Endothelial cell of umbilical vein (primary cell): ENCODE measurements around the gene LENG9. TPM values are rescaled to one million over a fixed set of nuclear protein-coding genes. Genes with fewer than 3 reads are reported as not detected.

Experiments used
- BruUV-seq: library from RNA; stranded (reverse); fragments of 400-500 nt; replicated peaks from 2 replicates; lab custom pipeline; 2021; lab: Mats Ljungman, UMichigan
- CTCF ChIA-PET: fragments of 300-600, 350-600 bp; sonication (Branson Sonifier 250); formaldehyde crosslinking; loops from one replicate; lab custom pipeline; 2021; ENCODE audit warnings: antibody characterized with exemption, inconsistent platforms; lab: Charles Lee
- POLR2A ChIA-PET: fragments of 300-600, 350-600 bp; sonication (Branson Sonifier 250); formaldehyde crosslinking; loops from one replicate; lab custom pipeline; 2021; ENCODE audit warnings: antibody characterized with exemption, inconsistent platforms; lab: Charles Lee
- DNase-seq: peaks from one replicate; pipeline ENCODE4 v3.0.0-alpha.2; 2011; ENCODE audit warnings: low read depth, low spot score
- FAIRE-seq: peaks from 2 replicates; lab custom pipeline; 2011; peaks lifted over from hg19 to GRCh38; lab: Jason Lieb, UNC
- H2AFZ ChIP-seq: 2 replicates; pipeline ENCODE4 v1.6.0; 2012; ENCODE audit warnings: low read depth, low read length, control low read depth, inconsistent platforms
- H3K27ac ChIP-seq: 2 replicates; pipeline ENCODE4 v1.5.1; 2011; ENCODE audit warnings: low read depth, mild to moderate bottlenecking, control low read depth, low read length, moderate library complexity; ENCODE audit not compliant: insufficient read depth
- H3K27me3 ChIP-seq, 2 experiments: 2 replicates each; pipeline versions ENCODE4 v1.6.0 to v1.6.1; 2011; ENCODE audit warnings: low read length in 2 of 2, mixed read lengths in 1 of 2; ENCODE audit not compliant: control insufficient read depth in 2 of 2, insufficient read depth in 2 of 2
- H3K36me3 ChIP-seq, 2 experiments: 2 replicates in 1 of 2; 3 replicates in 1 of 2; pipeline ENCODE4 v1.5.1; 2011; ENCODE audit warnings: low read length in 2 of 2, mild to moderate bottlenecking in 1 of 2, moderate library complexity in 1 of 2; ENCODE audit not compliant: control insufficient read depth in 2 of 2, insufficient read depth in 2 of 2; ENCODE audit errors: extremely low read depth in 1 of 2
- H3K4me1 ChIP-seq: 3 replicates; pipeline ENCODE4 v1.5.1; 2011; ENCODE audit warnings: mild to moderate bottlenecking, low read length; ENCODE audit not compliant: control insufficient read depth, insufficient read depth; ENCODE audit errors: extremely low read depth
- H3K4me2 ChIP-seq: 2 replicates; pipeline ENCODE4 v1.6.1; 2011; ENCODE audit warnings: low read length, control low read depth, mixed read lengths; ENCODE audit not compliant: insufficient read depth
- H3K4me3 ChIP-seq, 3 experiments: fragments of 200-600 bp in 1 of 3; sonication (generic), shearing (Covaris generic) in 1 of 3; replicated peaks in 1 of 3; 2 replicates each; pipeline ENCODE4 v1.5.1; 2011 to 2016; ENCODE audit warnings: control low read depth in 3 of 3, low read length in 3 of 3, mild to moderate bottlenecking in 2 of 3, inconsistent platforms in 1 of 3, low read depth in 1 of 3, moderate library complexity in 1 of 3; ENCODE audit not compliant: insufficient read depth in 1 of 3
- H3K79me2 ChIP-seq: 2 replicates; pipeline ENCODE4 v1.6.0; 2012; ENCODE audit warnings: low read length, inconsistent platforms; ENCODE audit not compliant: control insufficient read depth, insufficient read depth
- H3K9ac ChIP-seq: replicated peaks from 2 replicates; pipeline ENCODE3; 2011; ENCODE audit warnings: low read length, control low read depth; ENCODE audit not compliant: insufficient read depth; ENCODE audit errors: extremely low read depth
- H3K9me1 ChIP-seq: replicated peaks from 3 replicates; pipeline ENCODE4 v1.6.0; 2011; ENCODE audit warnings: mild to moderate bottlenecking, low read length; ENCODE audit not compliant: control insufficient read depth, insufficient read depth; ENCODE audit errors: extremely low read depth
- H3K9me3 ChIP-seq: replicated peaks from 2 replicates; pipeline ENCODE4 v1.5.1; 2012; ENCODE audit warnings: low read length, inconsistent platforms; ENCODE audit not compliant: control insufficient read depth, insufficient read depth
- H4K20me1 ChIP-seq: replicated peaks from 2 replicates; pipeline ENCODE3; 2011; ENCODE audit warnings: mild to moderate bottlenecking, low read length; ENCODE audit not compliant: control insufficient read depth, insufficient read depth; ENCODE audit errors: extremely low read depth
- EZH2 ChIP-seq: IDR thresholded peaks from 2 replicates; pipeline ENCODE4 v1.6.1; 2012; ENCODE audit warnings: borderline replicate concordance, low read depth, mild to moderate bottlenecking, moderate library complexity, low read length, inconsistent platforms; ENCODE audit not compliant: severe bottlenecking
- FOS ChIP-seq: IDR thresholded peaks from 2 replicates; pipeline ENCODE4 v1.6.1; 2011; ENCODE audit warnings: mild to moderate bottlenecking, low read length, moderate library complexity, borderline replicate concordance; ENCODE audit not compliant: insufficient read depth
- GATA2 ChIP-seq: IDR thresholded peaks from 2 replicates; pipeline ENCODE4 v1.7.0; 2011; ENCODE audit warnings: low read depth, mild to moderate bottlenecking, moderate library complexity, mixed read lengths, low read length; ENCODE audit not compliant: insufficient read length, insufficient read depth
- JUN ChIP-seq: IDR thresholded peaks from 2 replicates; pipeline ENCODE4 v1.6.1; 2011; ENCODE audit warnings: borderline replicate concordance, low read depth; ENCODE audit not compliant: insufficient read length, insufficient read depth
- MYC ChIP-seq: IDR thresholded peaks from one replicate; pipeline ENCODE4 v1.6.1; 2011; ENCODE audit warnings: mild to moderate bottlenecking, low read depth, low read length
- POLR2A ChIP-seq: IDR thresholded peaks from 2 replicates; pipeline ENCODE4 v1.6.1; 2012; ENCODE audit warnings: low read depth, mild to moderate bottlenecking, control low read depth, low read length
- POLR2AphosphoS5 ChIP-seq: IDR thresholded peaks from 2 replicates; pipeline ENCODE4 v1.6.1; 2012; ENCODE audit warnings: low read depth, mild to moderate bottlenecking, control low read depth, low read length, moderate library complexity; ENCODE audit not compliant: insufficient read depth
- dilution Hi-C: fragments of 300-500 bp; cut with MboI; formaldehyde crosslinking; loops from one replicate; pipeline ENCODE4 v1.15.0; 2019; ENCODE audit warnings: low sequenced_read_pairs; ENCODE audit not compliant: extremely low pct_ligation_motif_present
- intact Hi-C: fragments of 100-400 bp; cut with micrococcal nuclease; formaldehyde crosslinking; loops from one replicate; pipeline ENCODE4 v1.10.0; 2022
- polyA plus RNA-seq, 4 experiments: library from polyadenylated mRNA; depleted of rRNA in 3 of 4; stranded (reverse) in 3 of 4; unstranded in 1 of 4; fragments of >200 nt; gene quantifications; 2 replicates each; pipeline versions ENCODE4 v1.2.1 to v1.2.3, GENCODE V29; 2011 to 2012; ENCODE audit warnings: missing spikeins in 1 of 4
- total RNA-seq: library from RNA; stranded (reverse); gene quantifications from 2 replicates; pipeline ENCODE4 v1.2.3, GENCODE V29; 2021
- TF ChIP-seq, protein P1 (sequence below), 2 donors: IDR thresholded peaks; 1 replicate in 1 of 2; 2 replicates in 1 of 2; pipeline ENCODE4 v1.5.1; 2011; ENCODE audit warnings: low read length in 2 of 2, mild to moderate bottlenecking in 2 of 2, moderate library complexity in 2 of 2, control low read depth in 1 of 2, inconsistent platforms in 1 of 2, low read depth in 1 of 2; ENCODE audit not compliant: insufficient read depth in 1 of 2; ENCODE audit errors: extremely low read depth in 1 of 2
- TF ChIP-seq, protein P2 (sequence below): IDR thresholded peaks from 2 replicates; pipeline ENCODE4 v1.6.1; 2011; ENCODE audit not compliant: insufficient read depth, insufficient read length

Gene LENG9
- total and polyA plus RNA-seq, 2 donors (not counting 3 experiments of a cell fraction or from before 2014, with no cell fraction given), result 0.97 to 2.8 TPM

GRCh38 chr19:54426291-54426931 lies 37.2 kb downstream of the LENG9 start:
- intact Hi-C loops (no loop called here), dilution Hi-C loops (no loop called here)
- Histone ChIP-seq H3K27ac (no peak overlapping the region), H3K9me1 (no peaks in the 10 kb centered on the region), H3K4me1 (no peaks in the 10 kb centered on the region), H3K27me3 (peaks cover 4 to 5% of the 10 kb centered on the region in 2 experiments), H3K4me2 (no peak overlapping the region), H3K4me3 (no peak overlapping the region), H2AFZ (no peak overlapping the region), H3K79me2 (no peaks in the 10 kb centered on the region), H3K36me3 (no peaks in the 10 kb centered on the region), H3K9me3 (no peaks in the 10 kb centered on the region), H3K9ac (no peak overlapping the region), H4K20me1 (no peaks in the 10 kb centered on the region)
- FAIRE-seq, result no peak
- DNase-seq, result no peak
- ChIA-PET CTCF (no interaction called here), POLR2A (no interaction called here)
- TF ChIP-seq, protein P1, sequence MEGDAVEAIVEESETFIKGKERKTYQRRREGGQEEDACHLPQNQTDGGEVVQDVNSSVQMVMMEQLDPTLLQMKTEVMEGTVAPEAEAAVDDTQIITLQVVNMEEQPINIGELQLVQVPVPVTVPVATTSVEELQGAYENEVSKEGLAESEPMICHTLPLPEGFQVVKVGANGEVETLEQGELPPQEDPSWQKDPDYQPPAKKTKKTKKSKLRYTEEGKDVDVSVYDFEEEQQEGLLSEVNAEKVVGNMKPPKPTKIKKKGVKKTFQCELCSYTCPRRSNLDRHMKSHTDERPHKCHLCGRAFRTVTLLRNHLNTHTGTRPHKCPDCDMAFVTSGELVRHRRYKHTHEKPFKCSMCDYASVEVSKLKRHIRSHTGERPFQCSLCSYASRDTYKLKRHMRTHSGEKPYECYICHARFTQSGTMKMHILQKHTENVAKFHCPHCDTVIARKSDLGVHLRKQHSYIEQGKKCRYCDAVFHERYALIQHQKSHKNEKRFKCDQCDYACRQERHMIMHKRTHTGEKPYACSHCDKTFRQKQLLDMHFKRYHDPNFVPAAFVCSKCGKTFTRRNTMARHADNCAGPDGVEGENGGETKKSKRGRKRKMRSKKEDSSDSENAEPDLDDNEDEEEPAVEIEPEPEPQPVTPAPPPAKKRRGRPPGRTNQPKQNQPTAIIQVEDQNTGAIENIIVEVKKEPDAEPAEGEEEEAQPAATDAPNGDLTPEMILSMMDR (IDR thresholded peaks at IDR 0.05; ENCODE audit: extremely low read depth in 1 of 2, insufficient read depth in 1 of 2, low read depth in 1 of 2, low read length in 2 of 2), result no peak
- BruUV-seq, result no TSS peak

DNA sequence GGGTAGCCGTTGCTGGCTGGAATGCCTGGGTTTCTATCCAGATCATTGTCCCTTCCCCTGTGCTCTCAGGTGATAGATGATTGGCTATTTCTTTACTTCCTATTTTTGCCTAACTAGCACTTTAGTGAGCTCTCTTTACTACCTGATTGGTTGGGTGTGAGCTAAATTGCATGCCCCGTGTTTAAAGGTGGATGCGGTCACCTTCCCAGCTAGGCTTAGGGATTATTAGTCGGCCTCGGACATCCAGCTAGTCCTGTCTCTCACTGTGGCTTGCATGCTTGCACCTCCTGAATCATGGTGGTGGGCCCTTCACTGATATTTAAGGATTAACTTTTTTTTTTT lies 38.2 kb downstream of the LENG9 start:
- no TSS peak for BruUV-seq
- H3K4me2 ChIP-seq, result no peak overlapping the region
- intact Hi-C loops, result no loop called here
- H3K9me3 ChIP-seq, result no peaks in the 10 kb centered on the region
- ChIA-PET CTCF (interaction anchor here (0.9 to 1.2 kb wide), 2 partner anchors 52 to 159 kb away, joined by 3 read pairs; no protein-coding TSS in a partner anchor), POLR2A (no interaction called here)
- dilution Hi-C loops, result no loop called here
- no peaks in the 10 kb centered on the region for H4K20me1 ChIP-seq
- TF ChIP-seq GATA2, result no peak
- no peak for TF ChIP-seq POLR2AphosphoS5
- TF ChIP-seq MYC, result no peak
- TF ChIP-seq POLR2A, result no peak
- no peak for TF ChIP-seq EZH2
- no peak for TF ChIP-seq FOS
- TF ChIP-seq, protein P2, sequence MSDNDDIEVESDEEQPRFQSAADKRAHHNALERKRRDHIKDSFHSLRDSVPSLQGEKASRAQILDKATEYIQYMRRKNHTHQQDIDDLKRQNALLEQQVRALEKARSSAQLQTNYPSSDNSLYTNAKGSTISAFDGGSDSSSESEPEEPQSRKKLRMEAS, result no peak
- TF ChIP-seq JUN, result no peak
- TF ChIP-seq, protein P1 (IDR thresholded peaks at IDR 0.05; ENCODE audit: extremely low read depth in 1 of 2, insufficient read depth in 1 of 2, low read depth in 1 of 2, low read length in 2 of 2), result no peak
- no peaks in the 10 kb centered on the region for H3K36me3 ChIP-seq
- H3K9ac ChIP-seq, result no peak overlapping the region
- no peak for DNase-seq
- no peak overlapping the region for H3K4me3 ChIP-seq
- no peaks in the 10 kb centered on the region for H3K4me1 ChIP-seq
- no peak overlapping the region for H3K27ac ChIP-seq
- H3K79me2 ChIP-seq, result no peaks in the 10 kb centered on the region
- no peak overlapping the region for H2AFZ ChIP-seq
- H3K9me1 ChIP-seq, result no peaks in the 10 kb centered on the region
- FAIRE-seq, result no peak
- peaks cover 7 to 12% of the 10 kb centered on the region in 2 experiments for H3K27me3 ChIP-seq
